ENCODE results near the gene MACC1. TPM values are rescaled to one million over a fixed set of nuclear protein-coding genes. Genes with fewer than 3 reads are reported as not detected.

The MACC1 gene
- total and polyA plus RNA-seq, 2 experiments from 2014 or later: 3.4 to 13.4 TPM

DNA sequence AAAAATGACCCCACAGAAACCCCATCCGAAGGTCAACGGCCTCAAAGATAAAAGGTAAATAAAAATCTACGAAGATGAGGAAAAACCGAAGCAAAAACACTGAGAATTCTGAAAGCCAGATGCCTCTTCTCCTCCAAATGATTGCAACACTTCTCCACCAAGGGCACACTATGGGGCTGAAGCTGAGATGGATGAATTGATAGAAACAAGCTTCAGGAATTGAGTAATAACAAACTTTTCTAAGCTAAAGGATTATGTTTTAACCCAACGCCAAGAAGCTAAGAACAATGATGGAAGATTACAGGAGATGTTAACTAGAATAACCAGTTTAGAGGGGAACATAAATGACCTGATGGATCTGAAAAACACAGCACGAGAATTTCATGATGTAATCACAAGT lies 127.8 kb downstream of the MACC1 start:
- peaks cover 16% of the 10 kb centered on the region; the same call in 1 of the 2 replicates for H4K20me1 ChIP-seq (replicated peaks; ENCODE audit: insufficient read depth)
- H3F3A ChIP-seq (replicated peaks; ENCODE audit: low read depth): peaks cover 4% of the 10 kb centered on the region; the same call in 1 of the 2 replicates
- H3K36me3 Mint-ChIP-seq (ENCODE audit: low read depth): peaks cover 18% of the 10 kb centered on the region
- no peak overlapping the region for H3K4me3 Mint-ChIP-seq
- no peaks in the 10 kb centered on the region for H3K9me2 ChIP-seq (ENCODE audit: insufficient read depth)
- H3K27ac ChIP-seq (ENCODE audit: low read depth): 0 out of 2 replicates have a peak overlapping the region, but pooled peaks have one; percentile 11
- H3K4me3 ChIP-seq: no peak overlapping the region
- peak overlapping the region; percentile 8; the same call in 1 of the 2 replicates for H3K27ac Mint-ChIP-seq
- ATAC-seq (no peak), DNase-seq (ENCODE audit: low spot score) (no peak)
- peaks cover 99% of the 10 kb centered on the region for H3K79me2 ChIP-seq (replicated peaks; ENCODE audit: insufficient read depth)
- H3K4me2 ChIP-seq: peak overlapping the region; percentile 37; the same call in 1 of the 2 replicates
- H2AFZ ChIP-seq: no peak overlapping the region
- peaks cover 5% of the 10 kb centered on the region; the same call in 1 of the 2 replicates for H3K36me3 ChIP-seq (ENCODE audit: insufficient read depth)
- peaks cover 51% of the 10 kb centered on the region for H3K4me1 ChIP-seq (ENCODE audit: insufficient read depth)
- peaks cover 17% of the 10 kb centered on the region for H3K4me1 Mint-ChIP-seq
- peaks cover 8% of the 10 kb centered on the region; the same call in 2 of the 3 replicates for H3K9me3 Mint-ChIP-seq
- no peaks in the 10 kb centered on the region for H3K27me3 ChIP-seq (ENCODE audit: insufficient read depth)
- no peaks in the 10 kb centered on the region for H3K27me3 Mint-ChIP-seq (ENCODE audit: insufficient read depth, low read depth, poor library complexity)
- TF ChIP-seq NANOG (IDR thresholded peaks at IDR 0.05; ENCODE audit: borderline replicate concordance) (no peak), STAT1 (IDR thresholded peaks at IDR 0.05; ENCODE audit: unreplicated experiment) (no peak), EZH2 (IDR thresholded peaks at IDR 0.05; ENCODE audit: low read depth, unreplicated experiment) (no peak), EZH2phosphoT487 (IDR thresholded peaks at IDR 0.05; ENCODE audit: unreplicated experiment) (no peak), JUNB (IDR thresholded peaks at IDR 0.05; ENCODE audit: unreplicated experiment) (no peak), ZNF331 (CRISPR knock-in tag; IDR thresholded peaks at IDR 0.05; ENCODE audit: low read depth) (no peak), ZNF114 (CRISPR knock-in tag; IDR thresholded peaks at IDR 0.05) (no peak), CREB1 (CRISPR knock-in tag; IDR thresholded peaks at IDR 0.05; ENCODE audit: low read depth) (no peak), POLR2AphosphoS5 (IDR thresholded peaks at IDR 0.05; ENCODE audit: low read depth) (no peak)
- TF ChIP-seq, protein P1, sequence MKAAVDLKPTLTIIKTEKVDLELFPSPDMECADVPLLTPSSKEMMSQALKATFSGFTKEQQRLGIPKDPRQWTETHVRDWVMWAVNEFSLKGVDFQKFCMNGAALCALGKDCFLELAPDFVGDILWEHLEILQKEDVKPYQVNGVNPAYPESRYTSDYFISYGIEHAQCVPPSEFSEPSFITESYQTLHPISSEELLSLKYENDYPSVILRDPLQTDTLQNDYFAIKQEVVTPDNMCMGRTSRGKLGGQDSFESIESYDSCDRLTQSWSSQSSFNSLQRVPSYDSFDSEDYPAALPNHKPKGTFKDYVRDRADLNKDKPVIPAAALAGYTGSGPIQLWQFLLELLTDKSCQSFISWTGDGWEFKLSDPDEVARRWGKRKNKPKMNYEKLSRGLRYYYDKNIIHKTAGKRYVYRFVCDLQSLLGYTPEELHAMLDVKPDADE (IDR thresholded peaks at IDR 0.05): no peak
- TF ChIP-seq, protein P2, sequence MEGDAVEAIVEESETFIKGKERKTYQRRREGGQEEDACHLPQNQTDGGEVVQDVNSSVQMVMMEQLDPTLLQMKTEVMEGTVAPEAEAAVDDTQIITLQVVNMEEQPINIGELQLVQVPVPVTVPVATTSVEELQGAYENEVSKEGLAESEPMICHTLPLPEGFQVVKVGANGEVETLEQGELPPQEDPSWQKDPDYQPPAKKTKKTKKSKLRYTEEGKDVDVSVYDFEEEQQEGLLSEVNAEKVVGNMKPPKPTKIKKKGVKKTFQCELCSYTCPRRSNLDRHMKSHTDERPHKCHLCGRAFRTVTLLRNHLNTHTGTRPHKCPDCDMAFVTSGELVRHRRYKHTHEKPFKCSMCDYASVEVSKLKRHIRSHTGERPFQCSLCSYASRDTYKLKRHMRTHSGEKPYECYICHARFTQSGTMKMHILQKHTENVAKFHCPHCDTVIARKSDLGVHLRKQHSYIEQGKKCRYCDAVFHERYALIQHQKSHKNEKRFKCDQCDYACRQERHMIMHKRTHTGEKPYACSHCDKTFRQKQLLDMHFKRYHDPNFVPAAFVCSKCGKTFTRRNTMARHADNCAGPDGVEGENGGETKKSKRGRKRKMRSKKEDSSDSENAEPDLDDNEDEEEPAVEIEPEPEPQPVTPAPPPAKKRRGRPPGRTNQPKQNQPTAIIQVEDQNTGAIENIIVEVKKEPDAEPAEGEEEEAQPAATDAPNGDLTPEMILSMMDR (conservative IDR thresholded peaks at IDR 0.05; ENCODE audit: low read depth in 2 of 2): no peak
- TF ChIP-seq, protein P3, sequence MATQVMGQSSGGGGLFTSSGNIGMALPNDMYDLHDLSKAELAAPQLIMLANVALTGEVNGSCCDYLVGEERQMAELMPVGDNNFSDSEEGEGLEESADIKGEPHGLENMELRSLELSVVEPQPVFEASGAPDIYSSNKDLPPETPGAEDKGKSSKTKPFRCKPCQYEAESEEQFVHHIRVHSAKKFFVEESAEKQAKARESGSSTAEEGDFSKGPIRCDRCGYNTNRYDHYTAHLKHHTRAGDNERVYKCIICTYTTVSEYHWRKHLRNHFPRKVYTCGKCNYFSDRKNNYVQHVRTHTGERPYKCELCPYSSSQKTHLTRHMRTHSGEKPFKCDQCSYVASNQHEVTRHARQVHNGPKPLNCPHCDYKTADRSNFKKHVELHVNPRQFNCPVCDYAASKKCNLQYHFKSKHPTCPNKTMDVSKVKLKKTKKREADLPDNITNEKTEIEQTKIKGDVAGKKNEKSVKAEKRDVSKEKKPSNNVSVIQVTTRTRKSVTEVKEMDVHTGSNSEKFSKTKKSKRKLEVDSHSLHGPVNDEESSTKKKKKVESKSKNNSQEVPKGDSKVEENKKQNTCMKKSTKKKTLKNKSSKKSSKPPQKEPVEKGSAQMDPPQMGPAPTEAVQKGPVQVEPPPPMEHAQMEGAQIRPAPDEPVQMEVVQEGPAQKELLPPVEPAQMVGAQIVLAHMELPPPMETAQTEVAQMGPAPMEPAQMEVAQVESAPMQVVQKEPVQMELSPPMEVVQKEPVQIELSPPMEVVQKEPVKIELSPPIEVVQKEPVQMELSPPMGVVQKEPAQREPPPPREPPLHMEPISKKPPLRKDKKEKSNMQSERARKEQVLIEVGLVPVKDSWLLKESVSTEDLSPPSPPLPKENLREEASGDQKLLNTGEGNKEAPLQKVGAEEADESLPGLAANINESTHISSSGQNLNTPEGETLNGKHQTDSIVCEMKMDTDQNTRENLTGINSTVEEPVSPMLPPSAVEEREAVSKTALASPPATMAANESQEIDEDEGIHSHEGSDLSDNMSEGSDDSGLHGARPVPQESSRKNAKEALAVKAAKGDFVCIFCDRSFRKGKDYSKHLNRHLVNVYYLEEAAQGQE (IDR thresholded peaks at IDR 0.05; ENCODE audit: unreplicated experiment): no peak
- TF ChIP-seq, protein P4, sequence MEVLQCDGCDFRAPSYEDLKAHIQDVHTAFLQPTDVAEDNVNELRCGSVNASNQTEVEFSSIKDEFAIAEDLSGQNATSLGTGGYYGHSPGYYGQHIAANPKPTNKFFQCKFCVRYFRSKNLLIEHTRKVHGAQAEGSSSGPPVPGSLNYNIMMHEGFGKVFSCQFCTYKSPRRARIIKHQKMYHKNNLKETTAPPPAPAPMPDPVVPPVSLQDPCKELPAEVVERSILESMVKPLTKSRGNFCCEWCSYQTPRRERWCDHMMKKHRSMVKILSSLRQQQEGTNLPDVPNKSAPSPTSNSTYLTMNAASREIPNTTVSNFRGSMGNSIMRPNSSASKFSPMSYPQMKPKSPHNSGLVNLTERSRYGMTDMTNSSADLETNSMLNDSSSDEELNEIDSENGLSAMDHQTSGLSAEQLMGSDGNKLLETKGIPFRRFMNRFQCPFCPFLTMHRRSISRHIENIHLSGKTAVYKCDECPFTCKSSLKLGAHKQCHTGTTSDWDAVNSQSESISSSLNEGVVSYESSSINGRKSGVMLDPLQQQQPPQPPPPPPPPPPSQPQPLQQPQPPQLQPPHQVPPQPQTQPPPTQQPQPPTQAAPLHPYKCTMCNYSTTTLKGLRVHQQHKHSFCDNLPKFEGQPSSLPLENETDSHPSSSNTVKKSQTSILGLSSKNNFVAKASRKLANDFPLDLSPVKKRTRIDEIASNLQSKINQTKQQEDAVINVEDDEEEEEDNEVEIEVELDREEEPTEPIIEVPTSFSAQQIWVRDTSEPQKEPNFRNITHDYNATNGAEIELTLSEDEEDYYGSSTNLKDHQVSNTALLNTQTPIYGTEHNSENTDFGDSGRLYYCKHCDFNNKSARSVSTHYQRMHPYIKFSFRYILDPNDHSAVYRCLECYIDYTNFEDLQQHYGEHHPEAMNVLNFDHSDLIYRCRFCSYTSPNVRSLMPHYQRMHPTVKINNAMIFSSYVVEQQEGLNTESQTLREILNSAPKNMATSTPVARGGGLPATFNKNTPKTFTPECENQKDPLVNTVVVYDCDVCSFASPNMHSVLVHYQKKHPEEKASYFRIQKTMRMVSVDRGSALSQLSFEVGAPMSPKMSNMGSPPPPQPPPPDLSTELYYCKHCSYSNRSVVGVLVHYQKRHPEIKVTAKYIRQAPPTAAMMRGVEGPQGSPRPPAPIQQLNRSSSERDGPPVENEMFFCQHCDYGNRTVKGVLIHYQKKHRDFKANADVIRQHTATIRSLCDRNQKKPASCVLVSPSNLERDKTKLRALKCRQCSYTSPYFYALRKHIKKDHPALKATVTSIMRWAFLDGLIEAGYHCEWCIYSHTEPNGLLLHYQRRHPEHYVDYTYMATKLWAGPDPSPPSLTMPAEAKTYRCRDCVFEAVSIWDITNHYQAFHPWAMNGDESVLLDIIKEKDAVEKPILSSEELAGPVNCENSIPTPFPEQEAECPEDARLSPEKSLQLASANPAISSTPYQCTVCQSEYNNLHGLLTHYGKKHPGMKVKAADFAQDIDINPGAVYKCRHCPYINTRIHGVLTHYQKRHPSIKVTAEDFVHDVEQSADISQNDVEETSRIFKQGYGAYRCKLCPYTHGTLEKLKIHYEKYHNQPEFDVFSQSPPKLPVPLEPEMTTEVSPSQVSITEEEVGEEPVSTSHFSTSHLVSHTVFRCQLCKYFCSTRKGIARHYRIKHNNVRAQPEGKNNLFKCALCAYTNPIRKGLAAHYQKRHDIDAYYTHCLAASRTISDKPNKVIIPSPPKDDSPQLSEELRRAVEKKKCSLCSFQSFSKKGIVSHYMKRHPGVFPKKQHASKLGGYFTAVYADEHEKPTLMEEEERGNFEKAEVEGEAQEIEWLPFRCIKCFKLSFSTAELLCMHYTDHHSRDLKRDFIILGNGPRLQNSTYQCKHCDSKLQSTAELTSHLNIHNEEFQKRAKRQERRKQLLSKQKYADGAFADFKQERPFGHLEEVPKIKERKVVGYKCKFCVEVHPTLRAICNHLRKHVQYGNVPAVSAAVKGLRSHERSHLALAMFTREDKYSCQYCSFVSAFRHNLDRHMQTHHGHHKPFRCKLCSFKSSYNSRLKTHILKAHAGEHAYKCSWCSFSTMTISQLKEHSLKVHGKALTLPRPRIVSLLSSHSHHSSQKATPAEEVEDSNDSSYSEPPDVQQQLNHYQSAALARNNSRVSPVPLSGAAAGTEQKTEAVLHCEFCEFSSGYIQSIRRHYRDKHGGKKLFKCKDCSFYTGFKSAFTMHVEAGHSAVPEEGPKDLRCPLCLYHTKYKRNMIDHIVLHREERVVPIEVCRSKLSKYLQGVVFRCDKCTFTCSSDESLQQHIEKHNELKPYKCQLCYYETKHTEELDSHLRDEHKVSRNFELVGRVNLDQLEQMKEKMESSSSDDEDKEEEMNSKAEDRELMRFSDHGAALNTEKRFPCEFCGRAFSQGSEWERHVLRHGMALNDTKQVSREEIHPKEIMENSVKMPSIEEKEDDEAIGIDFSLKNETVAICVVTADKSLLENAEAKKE (CRISPR knock-in tag; IDR thresholded peaks at IDR 0.05): no peak

Measured in GM23338 (cell line).